ENCODE results near the gene GALNT2. TPM values are rescaled to one million over a fixed set of nuclear protein-coding genes. Genes with fewer than 3 reads are reported as not detected.

The GALNT2 gene
- total and polyA plus RNA-seq, 2 of the 4 experiments (the other 2 are of a cell fraction): 50.4 to 189 TPM

GRCh38 chr1:230107941-230108340 is 40.9 kb downstream of the GALNT2 start (continued):
- TF ChIP-seq CTCF (conservative IDR thresholded peaks at IDR 0.05; ENCODE audit: low read depth, low read length) (no peak), CHD1 (IDR thresholded peaks at IDR 0.05; ENCODE audit: low read depth, low read length) (no peak), BHLHE40 (IDR thresholded peaks at IDR 0.05; ENCODE audit: low read depth, low read length) (no peak), NFE2L2 (IDR thresholded peaks at IDR 0.05; ENCODE audit: low read depth, low read length) (no peak), POLR2A (IDR thresholded peaks at IDR 0.05; ENCODE audit: low read depth, low read length) (no peak)

- DNase-seq (no peak), ATAC-seq (ENCODE audit: low read depth) (no peak)
- H3K36me3 ChIP-seq (ENCODE audit: control insufficient read depth, insufficient read depth, low read length): no peaks in the 10 kb centered on the region; the same call in 1 of the 2 replicates
- peaks cover 37 to 86% of the 10 kb centered on the region in 2 experiments for H3K79me1 ChIP-seq (ENCODE audit: low read depth in 1 of 2, low read length in 2 of 2)
- H2BK15ac ChIP-seq (ENCODE audit: low read depth, low read length): no peak overlapping the region
- H3K56ac ChIP-seq (ENCODE audit: extremely low read depth, insufficient read depth, low read length): no peak overlapping the region
- no peak overlapping the region for H3K27ac ChIP-seq (ENCODE audit: insufficient read depth, low read length)
- H4K8ac ChIP-seq (ENCODE audit: low read depth in 2 of 2, low read length in 2 of 2): no peak overlapping the region
- peaks cover 50% of the 10 kb centered on the region for H3K9me1 ChIP-seq (ENCODE audit: insufficient read depth, low read length)
- H3K23ac ChIP-seq (ENCODE audit: low read depth, low read length): no peak overlapping the region
- no peak overlapping the region for H2AK9ac ChIP-seq (replicated peaks; ENCODE audit: low read depth, low read length, poor library complexity)
- BruUV-seq (replicated peaks): no TSS peak
- CTCF ChIA-PET: no interaction called here
- 0 out of 2 replicates have a peak overlapping the region, but pooled peaks have one; percentile 5 for H3K4ac ChIP-seq (ENCODE audit: low read depth, low read length)
- POLR2A ChIA-PET (ENCODE audit: unreplicated experiment): no interaction called here
- no peak overlapping the region for H2AFZ ChIP-seq (replicated peaks; ENCODE audit: low read length, poor library complexity)
- intact Hi-C loops (cut with micrococcal nuclease) (no loop called here), dilution Hi-C loops (cut with HindIII; ENCODE audit: low sequenced_read_pairs, unreplicated experiment) (no loop called here), in situ Hi-C loops (cut with MboI; ENCODE audit: low sequenced_read_pairs) (no loop called here)
- no peak overlapping the region for H2BK20ac ChIP-seq (ENCODE audit: low read depth, low read length)
- H3K4me2 ChIP-seq (ENCODE audit: low read depth, low read length): no peak overlapping the region
- H2AK5ac ChIP-seq (ENCODE audit: low read depth, low read length): peak overlapping the region; percentile 58; the same call in 1 of the 2 replicates
- no peak overlapping the region for H4K5ac ChIP-seq (ENCODE audit: low read depth, low read length)
- WGBS, 2 experiments (ENCODE audit: extremely low coverage in 2 of 2, insufficient read length in 1 of 2): 77% methylated on average over 8 of the region's 12 CpGs; no CpG with 5 or more reads in 1 of the 2 experiments
- H4K20me1 ChIP-seq (ENCODE audit: insufficient read depth, low read length): peaks cover 59% of the 10 kb centered on the region
- H3K27me3 ChIP-seq (ENCODE audit: control insufficient read depth, insufficient read depth, low read length): no peaks in the 10 kb centered on the region
- H3K9ac ChIP-seq (ENCODE audit: low read depth, low read length): no peak overlapping the region
- no peak overlapping the region for H4K91ac ChIP-seq (ENCODE audit: insufficient read depth, low read depth, low read length)
- no peaks in the 10 kb centered on the region for H3K9me3 ChIP-seq (ENCODE audit: control insufficient read depth, insufficient read depth, low read length)
- no peak overlapping the region for H3K4me3 ChIP-seq (ENCODE audit: insufficient read depth, low read depth, low read length)
- no peak overlapping the region for H3K14ac ChIP-seq (replicated peaks; ENCODE audit: low read depth, low read length)
- H2BK5ac ChIP-seq (ENCODE audit: low read depth, low read length, poor library complexity, severe bottlenecking): no peak overlapping the region
- TF ChIP-seq BHLHE40 (IDR thresholded peaks at IDR 0.05; ENCODE audit: low read depth, low read length) (no peak), SMC3 (IDR thresholded peaks at IDR 0.05; ENCODE audit: low read depth, low read length) (no peak), MAFK (IDR thresholded peaks at IDR 0.05; ENCODE audit: low read depth, low read length) (no peak), CHD1 (IDR thresholded peaks at IDR 0.05; ENCODE audit: low read depth, low read length) (no peak), CEBPB (IDR thresholded peaks at IDR 0.05; ENCODE audit: low read depth, low read length) (no peak), RCOR1 (IDR thresholded peaks at IDR 0.05; ENCODE audit: insufficient replicate concordance, low read length) (no peak), MXI1 (IDR thresholded peaks at IDR 0.05; ENCODE audit: borderline replicate concordance, low read depth, low read length) (no peak), NFE2L2 (IDR thresholded peaks at IDR 0.05; ENCODE audit: low read depth, low read length) (no peak)
- H3K4me1 ChIP-seq (ENCODE audit: control insufficient read depth, insufficient read depth, low read length): peaks cover 45% of the 10 kb centered on the region
- no peak overlapping the region for H3K18ac ChIP-seq (ENCODE audit: low read depth, low read length)
- H2BK120ac ChIP-seq (ENCODE audit: low read depth, low read length): no peak overlapping the region
These were observed 41.5 kb downstream of the GALNT2 start for GRCh38 chr1:230108580-230108979.

All from IMR-90 (cell line).